K562 (cell line): ENCODE data around the gene FGD6. TPM values are rescaled to one million over a fixed set of nuclear protein-coding genes. Genes with fewer than 3 reads are reported as not detected.

Experiments used
- ATAC-seq: fragments of 200-7000 bp; cut with Tn5 transposase; 3 replicates; pipeline ENCODE4 v1.9.1; 2020; ENCODE audit warnings: moderate library complexity
- BruUV-seq: library from RNA; stranded (reverse); fragments of 400-500 nt; replicated peaks from 2 replicates; lab custom pipeline; 2021; lab: Mats Ljungman, UMichigan
- CTCF ChIA-PET: fragments of 300-600 bp; formaldehyde crosslinking; extraction: SDS; loops from one replicate; lab custom pipeline; 2021; ENCODE audit warnings: low intra/inter-chr PET ratio; lab: Yijun Ruan, JAX
- POLR2A ChIA-PET: fragments of 300-600, 350-650 bp; sonication (Branson Sonifier 250); formaldehyde crosslinking; extraction: SDS; loops from one replicate; lab custom pipeline; 2021; ENCODE audit warnings: antibody characterized with exemption, inconsistent platforms; lab: Yijun Ruan, JAX
- DNase-seq, 4 experiments: peaks; one replicate each; pipeline versions ENCODE4 v3.0.0 to v3.0.0-alpha.2; 2011 to 2018; ENCODE audit warnings: low spot score in 3 of 4, mixed read lengths in 3 of 4; ENCODE audit errors: extremely low read depth in 1 of 4
- FAIRE-seq: peaks from 2 replicates; lab custom pipeline; 2011; peaks lifted over from hg19 to GRCh38; lab: Jason Lieb, UNC
- H2AFZ ChIP-seq: 2 replicates; pipeline ENCODE4 v1.6.0; 2011; ENCODE audit warnings: low read depth, low read length, control low read depth, inconsistent platforms
- H3K27ac ChIP-seq: fragments of 200-600 bp; 3 replicates; pipeline ENCODE4 v1.8.0; 2011; ENCODE audit warnings: low read depth, mild to moderate bottlenecking, control low read depth, inconsistent platforms, low read length, moderate library complexity, mixed read lengths; ENCODE audit errors: extremely low read depth
- H3K27me3 ChIP-seq, 2 experiments: fragments of 300-600 bp in 1 of 2; 2 replicates in 1 of 2; 3 replicates in 1 of 2; pipeline versions ENCODE4 v1.6.0 to v1.8.0; 2011; ENCODE audit warnings: inconsistent platforms in 2 of 2, low read length in 2 of 2, mild to moderate bottlenecking in 1 of 2, mixed read lengths in 1 of 2, moderate library complexity in 1 of 2; ENCODE audit not compliant: control insufficient read depth in 2 of 2, insufficient read depth in 2 of 2
- H3K36me3 ChIP-seq: fragments of 300-600 bp; 3 replicates; pipeline ENCODE4 v1.8.0; 2011; ENCODE audit warnings: mild to moderate bottlenecking, low read length, inconsistent platforms; ENCODE audit not compliant: control insufficient read depth, insufficient read depth
- H3K4me1 ChIP-seq, 2 experiments: fragments of 200-600 bp in 1 of 2; replicated peaks in 1 of 2; 2 replicates in 1 of 2; 3 replicates in 1 of 2; pipeline versions ENCODE4 v1.5.1 to v1.8.0; 2011; ENCODE audit warnings: inconsistent platforms in 2 of 2, low read length in 2 of 2, mild to moderate bottlenecking in 1 of 2, mixed read lengths in 1 of 2, moderate library complexity in 1 of 2; ENCODE audit not compliant: control insufficient read depth in 2 of 2, insufficient read depth in 2 of 2
- H3K4me2 ChIP-seq: 2 replicates; pipeline ENCODE4 v1.6.1; 2011; ENCODE audit warnings: low read length, control low read depth, inconsistent platforms, mixed read lengths; ENCODE audit not compliant: insufficient read depth
- H3K4me3 ChIP-seq: fragments of 200-600 bp; sonication (generic), shearing (Covaris generic); 2 replicates; pipeline ENCODE4 v1.5.1; 2016; ENCODE audit warnings: control low read depth, inconsistent platforms
- H3K79me2 ChIP-seq: fragments of 200-600 bp; 3 replicates; pipeline ENCODE4 v1.8.0; 2011; ENCODE audit warnings: low read length, inconsistent platforms; ENCODE audit not compliant: control insufficient read depth, insufficient read depth
- H3K9ac ChIP-seq, 2 experiments: 2 replicates each; pipeline versions ENCODE4 v1.6.0 to v1.6.1; 2011; ENCODE audit warnings: low read depth in 2 of 2, low read length in 2 of 2, control low read depth in 1 of 2, inconsistent platforms in 1 of 2, mild to moderate bottlenecking in 1 of 2, mixed read lengths in 1 of 2; ENCODE audit not compliant: insufficient read depth in 1 of 2
- H3K9me1 ChIP-seq: one replicate; pipeline ENCODE4 v1.6.0; 2011; ENCODE audit warnings: inconsistent platforms, mild to moderate bottlenecking, low read length, moderate library complexity; ENCODE audit not compliant: control insufficient read depth, insufficient read depth
- H3K9me3 ChIP-seq: replicated peaks from 2 replicates; pipeline ENCODE4 v1.5.1; 2011; ENCODE audit warnings: low read depth, low read length, inconsistent platforms; ENCODE audit not compliant: control insufficient read depth, insufficient read depth
- H4K20me1 ChIP-seq: replicated peaks from 2 replicates; pipeline ENCODE4 v1.6.1; 2011; ENCODE audit warnings: low read length, inconsistent platforms, mixed read lengths; ENCODE audit not compliant: control insufficient read depth, insufficient read depth
- CREB1 ChIP-seq, 2 experiments: sonication (generic) in 1 of 2; formaldehyde crosslinking in 1 of 2; IDR thresholded peaks; 2 replicates each; pipeline versions ENCODE4 v1.6.1 to v1.8.0; 2012 to 2022; ENCODE audit warnings: inconsistent platforms in 1 of 2, mild to moderate bottlenecking in 1 of 2, missing genetic modification reagents in 1 of 2, moderate library complexity in 1 of 2
- MTF1 ChIP-seq: fragments of 250-450 bp; sonication (Bioruptor Pico); IDR thresholded peaks from 2 replicates; pipeline ENCODE4 v1.9.0; 2021; ENCODE audit warnings: moderate library complexity, mild to moderate bottlenecking, inconsistent platforms, borderline replicate concordance
- NFXL1 ChIP-seq: fragments of 450-650 bp; formaldehyde crosslinking; IDR thresholded peaks from 2 replicates; pipeline ENCODE4 v1.4.0; 2021; ENCODE audit warnings: mild to moderate bottlenecking
- PRMT5 ChIP-seq: sonication (generic); formaldehyde crosslinking; IDR thresholded peaks from 2 replicates; pipeline ENCODE4 v1.5.0; 2020; ENCODE audit warnings: missing genetic modification reagents
- STAT5A ChIP-seq: IDR thresholded peaks from 2 replicates; pipeline ENCODE4 v1.6.1; 2012; ENCODE audit warnings: low read length, inconsistent platforms, borderline replicate concordance
- ZNF668 ChIP-seq: fragments of 250-450 bp; sonication (Bioruptor Pico); IDR thresholded peaks from 2 replicates; pipeline ENCODE4 v1.8.0; 2022; ENCODE audit warnings: mild to moderate bottlenecking, inconsistent platforms
- in situ Hi-C: fragments of 300-500 bp; cut with MboI; formaldehyde crosslinking; loops from 4 replicates; pipeline ENCODE4 v1.15.0; 2018; ENCODE audit warnings: inconsistent platforms, mixed read lengths
- intact Hi-C: fragments of 100-400 bp; cut with micrococcal nuclease; formaldehyde crosslinking; loops from 2 replicates; pipeline ENCODE4 v1.14.2; 2022
- polyA plus RNA-seq, 8 experiments: library from polyadenylated mRNA; depleted of rRNA in 4 of 8; stranded (reverse) in 5 of 8; unstranded in 3 of 8; fragments of >200 nt; fragmentation: Nextera tagmentation in 2 of 8; fragmentation: Illumina TruSeq in 1 of 8; extraction: Ambion mirVana in 2 of 8; extraction: Trizol in 1 of 8; gene quantifications; 2 replicates each; pipeline versions ENCODE4 v1.2.1 to v1.2.3, GENCODE V29; 2011 to 2014; ENCODE audit warnings: inconsistent platforms in 1 of 8, missing spikeins in 1 of 8
- total RNA-seq, 7 experiments: library from RNA; depleted of rRNA in 6 of 7; stranded (reverse); fragments of >200 nt in 6 of 7; fragmentation: Illumina TruSeq in 2 of 7; extraction: Trizol in 2 of 7; gene quantifications; 2 replicates each; pipeline versions ENCODE4 v1.2.1 to v1.2.3, GENCODE V29; 2011 to 2021; ENCODE audit warnings: low replicate concordance in 1 of 7
- TF ChIP-seq, protein P1 (sequence below): sonication (generic); formaldehyde crosslinking; IDR thresholded peaks from 2 replicates; pipeline ENCODE4 v1.8.1; 2023; ENCODE audit warnings: mild to moderate bottlenecking, missing genetic modification reagents
- TF ChIP-seq, protein P2 (sequence below): fragments of 250-450 bp; sonication (Bioruptor Pico); IDR thresholded peaks from 2 replicates; pipeline ENCODE4 v1.4.0; 2020; ENCODE audit warnings: borderline replicate concordance
- TF ChIP-seq, protein P3 (sequence below): fragments of 450-650 bp; conservative IDR thresholded peaks from 2 replicates; pipeline ENCODE4 v1.6.1; 2016; ENCODE audit warnings: missing genetic modification characterization, low read depth, mild to moderate bottlenecking, control low read depth, missing compliant biosample characterization
- TF ChIP-seq, protein P4 (sequence below): sonication (generic); formaldehyde crosslinking; IDR thresholded peaks from 2 replicates; pipeline ENCODE4 v1.8.1; 2023; ENCODE audit warnings: mild to moderate bottlenecking, missing genetic modification reagents, moderate library complexity

FGD6 gene
- total and polyA plus RNA-seq, 9 of the 15 experiments (the other 6 are each of a cell fraction or from before 2014, with no cell fraction given), result 1.5 to 11.1 (median 5.8) TPM

DNA sequence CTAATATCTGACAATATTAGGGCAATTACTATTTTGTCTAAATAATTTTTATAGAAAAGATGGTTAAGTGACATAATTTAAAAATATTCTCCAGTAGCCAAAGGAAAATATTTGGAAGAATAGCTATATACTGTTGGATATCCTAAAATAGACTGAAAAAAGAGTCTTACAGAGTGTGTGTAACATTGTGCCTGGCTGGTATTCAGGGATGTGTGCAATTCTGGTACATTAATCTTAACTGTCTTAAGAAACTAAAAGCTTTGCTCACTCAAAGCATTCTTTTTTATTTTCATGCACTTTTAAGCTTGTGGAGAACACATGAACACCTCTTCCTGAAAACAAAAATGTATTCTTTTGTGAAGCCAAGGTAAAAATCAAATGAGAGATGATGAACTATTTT, 133.8 kb downstream of the FGD6 start:
- ChIA-PET CTCF (no interaction called here), POLR2A (no interaction called here)
- Histone ChIP-seq H3K9me1 (no peaks in the 10 kb centered on the region), H3K36me3 (peaks cover 6% of the 10 kb centered on the region; the same call in 2 of the 3 replicates), H3K9ac (no peak overlapping the region), H3K4me2 (no peak overlapping the region), H3K27me3 (no peaks in the 10 kb centered on the region), H3K27ac (no peak overlapping the region), H3K4me1 (no peaks in the 10 kb centered on the region; a peak in 1 of 5 replicates), H3K79me2 (no peaks in the 10 kb centered on the region), H2AFZ (no peak overlapping the region; the same call in 1 of the 2 replicates), H3K4me3 (no peak overlapping the region), H3K9me3 (no peaks in the 10 kb centered on the region), H4K20me1 (no peaks in the 10 kb centered on the region)
- intact Hi-C loops, result no loop called here
- in situ Hi-C loops, result no loop called here
- DNase-seq (no peak), FAIRE-seq (no peak), ATAC-seq (no peak)
- no TSS peak for BruUV-seq
- TF ChIP-seq MTF1 (CRISPR knock-in tag) (no peak), CREB1 (IDR thresholded peaks at IDR 0.05) (no peak), CREB1 (CRISPR knock-in tag; IDR thresholded peaks at IDR 0.05) (no peak), STAT5A (no peak), ZNF668 (CRISPR knock-in tag) (no peak), PRMT5 (CRISPR knock-in tag) (no peak), NFXL1 (CRISPR knock-in tag) (no peak)
- TF ChIP-seq, protein P1, sequence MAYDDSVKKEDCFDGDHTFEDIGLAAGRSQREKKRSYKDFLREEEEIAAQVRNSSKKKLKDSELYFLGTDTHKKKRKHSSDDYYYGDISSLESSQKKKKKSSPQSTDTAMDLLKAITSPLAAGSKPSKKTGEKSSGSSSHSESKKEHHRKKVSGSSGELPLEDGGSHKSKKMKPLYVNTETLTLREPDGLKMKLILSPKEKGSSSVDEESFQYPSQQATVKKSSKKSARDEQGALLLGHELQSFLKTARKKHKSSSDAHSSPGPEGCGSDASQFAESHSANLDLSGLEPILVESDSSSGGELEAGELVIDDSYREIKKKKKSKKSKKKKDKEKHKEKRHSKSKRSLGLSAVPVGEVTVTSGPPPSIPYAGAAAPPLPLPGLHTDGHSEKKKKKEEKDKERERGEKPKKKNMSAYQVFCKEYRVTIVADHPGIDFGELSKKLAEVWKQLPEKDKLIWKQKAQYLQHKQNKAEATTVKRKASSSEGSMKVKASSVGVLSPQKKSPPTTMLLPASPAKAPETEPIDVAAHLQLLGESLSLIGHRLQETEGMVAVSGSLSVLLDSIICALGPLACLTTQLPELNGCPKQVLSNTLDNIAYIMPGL (CRISPR knock-in tag), result no peak
- TF ChIP-seq, protein P2, sequence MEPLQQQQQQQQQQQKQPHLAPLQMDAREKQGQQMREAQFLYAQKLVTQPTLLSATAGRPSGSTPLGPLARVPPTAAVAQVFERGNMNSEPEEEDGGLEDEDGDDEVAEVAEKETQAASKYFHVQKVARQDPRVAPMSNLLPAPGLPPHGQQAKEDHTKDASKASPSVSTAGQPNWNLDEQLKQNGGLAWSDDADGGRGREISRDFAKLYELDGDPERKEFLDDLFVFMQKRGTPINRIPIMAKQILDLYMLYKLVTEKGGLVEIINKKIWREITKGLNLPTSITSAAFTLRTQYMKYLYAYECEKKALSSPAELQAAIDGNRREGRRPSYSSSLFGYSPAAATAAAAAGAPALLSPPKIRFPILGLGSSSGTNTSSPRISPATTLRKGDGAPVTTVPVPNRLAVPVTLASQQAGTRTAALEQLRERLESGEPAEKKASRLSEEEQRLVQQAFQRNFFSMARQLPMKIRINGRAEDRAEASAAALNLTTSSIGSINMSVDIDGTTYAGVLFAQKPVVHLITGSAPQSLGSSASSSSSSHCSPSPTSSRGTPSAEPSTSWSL, result no peak
- TF ChIP-seq, protein P3, sequence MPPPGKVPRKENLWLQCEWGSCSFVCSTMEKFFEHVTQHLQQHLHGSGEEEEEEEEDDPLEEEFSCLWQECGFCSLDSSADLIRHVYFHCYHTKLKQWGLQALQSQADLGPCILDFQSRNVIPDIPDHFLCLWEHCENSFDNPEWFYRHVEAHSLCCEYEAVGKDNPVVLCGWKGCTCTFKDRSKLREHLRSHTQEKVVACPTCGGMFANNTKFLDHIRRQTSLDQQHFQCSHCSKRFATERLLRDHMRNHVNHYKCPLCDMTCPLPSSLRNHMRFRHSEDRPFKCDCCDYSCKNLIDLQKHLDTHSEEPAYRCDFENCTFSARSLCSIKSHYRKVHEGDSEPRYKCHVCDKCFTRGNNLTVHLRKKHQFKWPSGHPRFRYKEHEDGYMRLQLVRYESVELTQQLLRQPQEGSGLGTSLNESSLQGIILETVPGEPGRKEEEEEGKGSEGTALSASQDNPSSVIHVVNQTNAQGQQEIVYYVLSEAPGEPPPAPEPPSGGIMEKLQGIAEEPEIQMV (tag), result no peak
- TF ChIP-seq, protein P4, sequence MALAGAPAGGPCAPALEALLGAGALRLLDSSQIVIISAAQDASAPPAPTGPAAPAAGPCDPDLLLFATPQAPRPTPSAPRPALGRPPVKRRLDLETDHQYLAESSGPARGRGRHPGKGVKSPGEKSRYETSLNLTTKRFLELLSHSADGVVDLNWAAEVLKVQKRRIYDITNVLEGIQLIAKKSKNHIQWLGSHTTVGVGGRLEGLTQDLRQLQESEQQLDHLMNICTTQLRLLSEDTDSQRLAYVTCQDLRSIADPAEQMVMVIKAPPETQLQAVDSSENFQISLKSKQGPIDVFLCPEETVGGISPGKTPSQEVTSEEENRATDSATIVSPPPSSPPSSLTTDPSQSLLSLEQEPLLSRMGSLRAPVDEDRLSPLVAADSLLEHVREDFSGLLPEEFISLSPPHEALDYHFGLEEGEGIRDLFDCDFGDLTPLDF (CRISPR knock-in tag), result no peak
